HEK293 (cell line): ENCODE data around the gene AAK1.

Experiments used
- CTCF ChIA-PET: fragments of 350-600 bp; formaldehyde crosslinking; extraction: SDS; loops from one replicate; lab custom pipeline; 2021; ENCODE audit warnings: antibody characterized with exemption; lab: Yijun Ruan, JAX
- POLR2A ChIA-PET: fragments of 300-600 bp; formaldehyde crosslinking; extraction: SDS; loops from one replicate; lab custom pipeline; 2020; ENCODE audit warnings: antibody characterized with exemption, inconsistent platforms; lab: Yijun Ruan, JAX
- H3K27ac ChIP-seq: fragments of 200-500 bp; sonication (Bioruptor generic); 2 replicates; pipeline ENCODE4 v1.5.1; 2014; ENCODE audit warnings: low read depth, low read length, control low read depth, inconsistent platforms; ENCODE audit errors: extremely low read depth
- H3K36me3 ChIP-seq, 2 experiments: fragments of 200-500 bp in 1 of 2; sonication (Bioruptor generic) in 1 of 2; 1 replicate in 1 of 2; 2 replicates in 1 of 2; pipeline ENCODE4 v1.5.1; 2014 to 2017; ENCODE audit warnings: inconsistent platforms in 2 of 2, low read length in 2 of 2; ENCODE audit not compliant: control insufficient read depth in 2 of 2, insufficient read depth in 1 of 2
- H3K4me1 ChIP-seq: fragments of 200-500 bp; sonication (Bioruptor generic); 2 replicates; pipeline ENCODE4 v1.5.1; 2014; ENCODE audit warnings: mild to moderate bottlenecking, low read length, inconsistent platforms; ENCODE audit not compliant: control insufficient read depth, insufficient read depth
- H3K4me3 ChIP-seq: 2 replicates; pipeline ENCODE4 v1.5.1; 2011; ENCODE audit warnings: low read depth, mild to moderate bottlenecking, control low read depth, low read length, moderate library complexity
- H3K9me3 ChIP-seq: fragments of 200-500 bp; sonication (Bioruptor generic); 2 replicates; pipeline ENCODE4 v1.5.1; 2014; ENCODE audit warnings: low read depth, low read length, inconsistent platforms; ENCODE audit not compliant: control insufficient read depth, insufficient read depth
- SCRT1 ChIP-seq: fragments of 450-650 bp; formaldehyde crosslinking; IDR thresholded peaks from 2 replicates; pipeline ENCODE4 v1.5.1; 2016; ENCODE audit warnings: missing biosample characterization, missing genetic modification characterization, borderline replicate concordance
- SP2 ChIP-seq: fragments of 450-650 bp; formaldehyde crosslinking; IDR thresholded peaks from 2 replicates; pipeline ENCODE4 v1.5.1; 2016; ENCODE audit warnings: missing biosample characterization, missing genetic modification characterization
- WT1 ChIP-seq: fragments of 450-650 bp; formaldehyde crosslinking; IDR thresholded peaks from 2 replicates; pipeline ENCODE4 v1.5.1; 2016; ENCODE audit warnings: missing biosample characterization, missing genetic modification characterization
- ZNF274 ChIP-seq, 2 experiments: fragments of 200-500 bp in 1 of 2; fragments of 450-650 bp in 1 of 2; sonication (Bioruptor generic) in 1 of 2; formaldehyde crosslinking in 1 of 2; IDR thresholded peaks; 2 replicates each; pipeline versions ENCODE4 v1.5.1 to v1.6.1; 2014 to 2016; ENCODE audit warnings: borderline replicate concordance in 1 of 2, inconsistent platforms in 1 of 2, low read length in 1 of 2, missing biosample characterization in 1 of 2, missing genetic modification characterization in 1 of 2
- ZNF623 ChIP-seq: fragments of 450-650 bp; formaldehyde crosslinking; IDR thresholded peaks from 2 replicates; pipeline ENCODE4 v1.5.1; 2016; ENCODE audit warnings: missing biosample characterization, missing genetic modification characterization
- ZNF76 ChIP-seq: fragments of 450-650 bp; formaldehyde crosslinking; IDR thresholded peaks from 2 replicates; pipeline ENCODE4; 2016; ENCODE audit warnings: low read depth, missing biosample characterization, missing genetic modification characterization, borderline replicate concordance
- TF ChIP-seq, protein P1 (sequence below): fragments of 450-650 bp; formaldehyde crosslinking; IDR thresholded peaks from 2 replicates; pipeline ENCODE4 v1.5.1; 2016; ENCODE audit warnings: missing biosample characterization, missing genetic modification characterization, borderline replicate concordance
- TF ChIP-seq, protein P2 (sequence below): fragments of 450-650 bp; IDR thresholded peaks from 2 replicates; pipeline ENCODE4 v1.5.1; 2018; ENCODE audit warnings: missing biosample characterization, missing genetic modification characterization
- TF ChIP-seq, protein P3 (sequence below): fragments of 450-650 bp; formaldehyde crosslinking; IDR thresholded peaks from 2 replicates; pipeline ENCODE4 v1.5.1; 2016; ENCODE audit warnings: missing biosample characterization, missing genetic modification characterization
- TF ChIP-seq, protein P4 (sequence below): fragments of 450-650 bp; formaldehyde crosslinking; IDR thresholded peaks from 2 replicates; pipeline ENCODE4 v1.5.1; 2017; ENCODE audit warnings: missing biosample characterization, missing genetic modification characterization
- TF ChIP-seq, protein P5 (sequence below): fragments of 450-650 bp; formaldehyde crosslinking; IDR thresholded peaks from 2 replicates; pipeline ENCODE4 v1.5.1; 2016; ENCODE audit warnings: missing biosample characterization, missing genetic modification characterization
- TF ChIP-seq, protein P6 (sequence below): fragments of 450-650 bp; formaldehyde crosslinking; IDR thresholded peaks from 2 replicates; pipeline ENCODE4 v1.5.1; 2016; ENCODE audit warnings: missing biosample characterization, missing genetic modification characterization

Gene AAK1

DNA sequence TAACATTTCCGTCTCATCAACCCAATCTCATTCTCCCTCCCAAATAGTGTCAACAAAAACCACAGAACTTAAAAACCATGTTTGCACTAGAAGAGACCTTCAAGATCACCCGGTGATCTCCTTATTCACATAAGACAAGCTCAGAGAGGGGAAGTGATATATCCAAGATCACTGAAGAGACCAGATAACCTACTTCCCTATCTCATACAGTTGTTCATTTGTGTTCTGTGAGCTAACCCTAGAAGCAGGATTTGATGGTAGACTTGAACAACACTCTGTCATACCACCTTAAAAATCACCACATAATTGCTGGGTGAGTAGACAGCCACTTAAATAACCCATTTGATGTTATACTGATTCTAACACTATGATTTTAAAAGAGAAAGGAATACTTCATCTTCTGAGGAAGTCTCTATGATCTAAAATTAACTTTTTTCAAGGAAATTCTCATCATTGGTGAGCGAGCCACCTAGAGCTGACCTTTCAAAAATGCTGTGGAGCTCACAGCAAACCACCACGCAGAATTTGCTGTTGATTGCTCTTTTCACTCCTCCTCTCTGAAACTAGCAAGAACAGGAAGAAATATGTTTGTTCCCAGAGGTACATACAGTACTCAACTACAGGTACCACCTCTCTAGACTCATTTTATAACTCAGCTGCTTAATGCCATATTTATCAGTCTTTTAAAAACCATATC is 15.1 kb downstream of the AAK1 start:
- TF ChIP-seq SCRT1 (tag by site-specific recombination) (no peak), ZNF76 (no peak), SP2 (tag by site-specific recombination) (no peak), WT1 (tag by site-specific recombination) (no peak), ZNF623 (tag by site-specific recombination) (no peak), ZNF274 (IDR thresholded peaks at IDR 0.05; ENCODE audit: low read length) (no peak), ZNF274 (tag by site-specific recombination; IDR thresholded peaks at IDR 0.05; ENCODE audit: borderline replicate concordance) (no peak)
- TF ChIP-seq, protein P1, sequence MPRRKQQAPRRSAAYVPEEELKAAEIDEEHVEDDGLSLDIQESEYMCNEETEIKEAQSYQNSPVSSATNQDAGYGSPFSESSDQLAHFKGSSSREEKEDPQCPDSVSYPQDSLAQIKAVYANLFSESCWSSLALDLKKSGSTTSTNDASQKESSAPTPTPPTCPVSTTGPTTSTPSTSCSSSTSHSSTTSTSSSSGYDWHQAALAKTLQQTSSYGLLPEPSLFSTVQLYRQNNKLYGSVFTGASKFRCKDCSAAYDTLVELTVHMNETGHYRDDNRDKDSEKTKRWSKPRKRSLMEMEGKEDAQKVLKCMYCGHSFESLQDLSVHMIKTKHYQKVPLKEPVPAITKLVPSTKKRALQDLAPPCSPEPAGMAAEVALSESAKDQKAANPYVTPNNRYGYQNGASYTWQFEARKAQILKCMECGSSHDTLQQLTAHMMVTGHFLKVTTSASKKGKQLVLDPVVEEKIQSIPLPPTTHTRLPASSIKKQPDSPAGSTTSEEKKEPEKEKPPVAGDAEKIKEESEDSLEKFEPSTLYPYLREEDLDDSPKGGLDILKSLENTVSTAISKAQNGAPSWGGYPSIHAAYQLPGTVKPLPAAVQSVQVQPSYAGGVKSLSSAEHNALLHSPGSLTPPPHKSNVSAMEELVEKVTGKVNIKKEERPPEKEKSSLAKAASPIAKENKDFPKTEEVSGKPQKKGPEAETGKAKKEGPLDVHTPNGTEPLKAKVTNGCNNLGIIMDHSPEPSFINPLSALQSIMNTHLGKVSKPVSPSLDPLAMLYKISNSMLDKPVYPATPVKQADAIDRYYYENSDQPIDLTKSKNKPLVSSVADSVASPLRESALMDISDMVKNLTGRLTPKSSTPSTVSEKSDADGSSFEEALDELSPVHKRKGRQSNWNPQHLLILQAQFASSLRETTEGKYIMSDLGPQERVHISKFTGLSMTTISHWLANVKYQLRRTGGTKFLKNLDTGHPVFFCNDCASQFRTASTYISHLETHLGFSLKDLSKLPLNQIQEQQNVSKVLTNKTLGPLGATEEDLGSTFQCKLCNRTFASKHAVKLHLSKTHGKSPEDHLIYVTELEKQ = no peak
- TF ChIP-seq, protein P2, sequence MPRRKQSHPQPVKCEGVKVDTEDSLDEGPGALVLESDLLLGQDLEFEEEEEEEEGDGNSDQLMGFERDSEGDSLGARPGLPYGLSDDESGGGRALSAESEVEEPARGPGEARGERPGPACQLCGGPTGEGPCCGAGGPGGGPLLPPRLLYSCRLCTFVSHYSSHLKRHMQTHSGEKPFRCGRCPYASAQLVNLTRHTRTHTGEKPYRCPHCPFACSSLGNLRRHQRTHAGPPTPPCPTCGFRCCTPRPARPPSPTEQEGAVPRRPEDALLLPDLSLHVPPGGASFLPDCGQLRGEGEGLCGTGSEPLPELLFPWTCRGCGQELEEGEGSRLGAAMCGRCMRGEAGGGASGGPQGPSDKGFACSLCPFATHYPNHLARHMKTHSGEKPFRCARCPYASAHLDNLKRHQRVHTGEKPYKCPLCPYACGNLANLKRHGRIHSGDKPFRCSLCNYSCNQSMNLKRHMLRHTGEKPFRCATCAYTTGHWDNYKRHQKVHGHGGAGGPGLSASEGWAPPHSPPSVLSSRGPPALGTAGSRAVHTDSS (tag by site-specific recombination) = no peak
- TF ChIP-seq, protein P3, sequence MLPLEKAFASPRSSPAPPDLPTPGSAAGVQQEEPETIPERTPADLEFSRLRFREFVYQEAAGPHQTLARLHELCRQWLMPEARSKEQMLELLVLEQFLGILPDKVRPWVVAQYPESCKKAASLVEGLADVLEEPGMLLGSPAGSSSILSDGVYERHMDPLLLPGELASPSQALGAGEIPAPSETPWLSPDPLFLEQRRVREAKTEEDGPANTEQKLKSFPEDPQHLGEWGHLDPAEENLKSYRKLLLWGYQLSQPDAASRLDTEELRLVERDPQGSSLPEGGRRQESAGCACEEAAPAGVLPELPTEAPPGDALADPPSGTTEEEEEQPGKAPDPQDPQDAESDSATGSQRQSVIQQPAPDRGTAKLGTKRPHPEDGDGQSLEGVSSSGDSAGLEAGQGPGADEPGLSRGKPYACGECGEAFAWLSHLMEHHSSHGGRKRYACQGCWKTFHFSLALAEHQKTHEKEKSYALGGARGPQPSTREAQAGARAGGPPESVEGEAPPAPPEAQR (tag by site-specific recombination) = no peak
- TF ChIP-seq, protein P4, sequence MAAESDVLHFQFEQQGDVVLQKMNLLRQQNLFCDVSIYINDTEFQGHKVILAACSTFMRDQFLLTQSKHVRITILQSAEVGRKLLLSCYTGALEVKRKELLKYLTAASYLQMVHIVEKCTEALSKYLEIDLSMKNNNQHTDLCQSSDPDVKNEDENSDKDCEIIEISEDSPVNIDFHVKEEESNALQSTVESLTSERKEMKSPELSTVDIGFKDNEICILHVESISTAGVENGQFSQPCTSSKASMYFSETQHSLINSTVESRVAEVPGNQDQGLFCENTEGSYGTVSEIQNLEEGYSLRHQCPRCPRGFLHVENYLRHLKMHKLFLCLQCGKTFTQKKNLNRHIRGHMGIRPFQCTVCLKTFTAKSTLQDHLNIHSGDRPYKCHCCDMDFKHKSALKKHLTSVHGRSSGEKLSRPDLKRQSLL (tag by site-specific recombination) = no peak
- TF ChIP-seq, protein P5, sequence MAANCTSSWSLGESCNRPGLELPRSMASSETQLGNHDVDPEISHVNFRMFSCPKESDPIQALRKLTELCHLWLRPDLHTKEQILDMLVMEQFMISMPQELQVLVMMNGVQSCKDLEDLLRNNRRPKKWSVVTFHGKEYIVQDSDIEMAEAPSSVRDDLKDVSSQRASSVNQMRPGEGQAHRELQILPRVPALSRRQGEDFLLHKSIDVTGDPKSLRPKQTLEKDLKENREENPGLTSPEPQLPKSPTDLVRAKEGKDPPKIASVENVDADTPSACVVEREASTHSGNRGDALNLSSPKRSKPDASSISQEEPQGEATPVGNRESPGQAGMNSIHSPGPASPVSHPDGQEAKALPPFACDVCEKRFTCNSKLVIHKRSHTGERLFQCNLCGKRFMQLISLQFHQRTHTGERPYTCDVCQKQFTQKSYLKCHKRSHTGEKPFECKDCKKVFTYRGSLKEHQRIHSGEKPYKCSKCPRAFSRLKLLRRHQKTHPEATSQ (tag by site-specific recombination) = no peak
- TF ChIP-seq, protein P6, sequence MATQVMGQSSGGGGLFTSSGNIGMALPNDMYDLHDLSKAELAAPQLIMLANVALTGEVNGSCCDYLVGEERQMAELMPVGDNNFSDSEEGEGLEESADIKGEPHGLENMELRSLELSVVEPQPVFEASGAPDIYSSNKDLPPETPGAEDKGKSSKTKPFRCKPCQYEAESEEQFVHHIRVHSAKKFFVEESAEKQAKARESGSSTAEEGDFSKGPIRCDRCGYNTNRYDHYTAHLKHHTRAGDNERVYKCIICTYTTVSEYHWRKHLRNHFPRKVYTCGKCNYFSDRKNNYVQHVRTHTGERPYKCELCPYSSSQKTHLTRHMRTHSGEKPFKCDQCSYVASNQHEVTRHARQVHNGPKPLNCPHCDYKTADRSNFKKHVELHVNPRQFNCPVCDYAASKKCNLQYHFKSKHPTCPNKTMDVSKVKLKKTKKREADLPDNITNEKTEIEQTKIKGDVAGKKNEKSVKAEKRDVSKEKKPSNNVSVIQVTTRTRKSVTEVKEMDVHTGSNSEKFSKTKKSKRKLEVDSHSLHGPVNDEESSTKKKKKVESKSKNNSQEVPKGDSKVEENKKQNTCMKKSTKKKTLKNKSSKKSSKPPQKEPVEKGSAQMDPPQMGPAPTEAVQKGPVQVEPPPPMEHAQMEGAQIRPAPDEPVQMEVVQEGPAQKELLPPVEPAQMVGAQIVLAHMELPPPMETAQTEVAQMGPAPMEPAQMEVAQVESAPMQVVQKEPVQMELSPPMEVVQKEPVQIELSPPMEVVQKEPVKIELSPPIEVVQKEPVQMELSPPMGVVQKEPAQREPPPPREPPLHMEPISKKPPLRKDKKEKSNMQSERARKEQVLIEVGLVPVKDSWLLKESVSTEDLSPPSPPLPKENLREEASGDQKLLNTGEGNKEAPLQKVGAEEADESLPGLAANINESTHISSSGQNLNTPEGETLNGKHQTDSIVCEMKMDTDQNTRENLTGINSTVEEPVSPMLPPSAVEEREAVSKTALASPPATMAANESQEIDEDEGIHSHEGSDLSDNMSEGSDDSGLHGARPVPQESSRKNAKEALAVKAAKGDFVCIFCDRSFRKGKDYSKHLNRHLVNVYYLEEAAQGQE (tag by site-specific recombination) = no peak
- POLR2A ChIA-PET = no interaction called here
- CTCF ChIA-PET = interaction anchor here (0.6 to 1.0 kb wide), 3 partner anchors 24 to 64 kb away, joined by 4 read pairs; no protein-coding TSS in a partner anchor
- Histone ChIP-seq H3K27ac (no peak overlapping the region), H3K9me3 (no peaks in the 10 kb centered on the region), H3K4me3 (no peak overlapping the region), H3K36me3 (no peaks in the 10 kb centered on the region), H3K4me1 (peaks cover 8% of the 10 kb centered on the region)
